HEK293T (cell line): ENCODE measurements around the gene STAB2.

Experiments used
- CTCF ChIA-PET: fragments of 350-600 bp; formaldehyde crosslinking; extraction: SDS; loops from one replicate; lab custom pipeline; 2021; ENCODE audit warnings: antibody characterized with exemption, inconsistent platforms; lab: Yijun Ruan, JAX
- POLR2A ChIA-PET: fragments of 350-600 bp; formaldehyde crosslinking; extraction: SDS; loops from one replicate; lab custom pipeline; 2020; ENCODE audit warnings: antibody characterized with exemption, inconsistent platforms; lab: Yijun Ruan, JAX
- DNase-seq: peaks from one replicate; pipeline ENCODE4 v3.0.0; 2012; ENCODE audit warnings: mixed read lengths; ENCODE audit errors: extremely low spot score
- ARNT ChIP-seq: fragments of 450-650 bp; IDR thresholded peaks from 2 replicates; pipeline ENCODE4 v1.6.1; 2017; ENCODE audit warnings: mild to moderate bottlenecking
- BHLHE40 ChIP-seq: fragments of 450-650 bp; IDR thresholded peaks from 2 replicates; pipeline ENCODE4 v1.6.1; 2016; ENCODE audit warnings: mild to moderate bottlenecking, moderate library complexity, borderline replicate concordance
- CTBP1 ChIP-seq: fragments of 450-650 bp; IDR thresholded peaks from 2 replicates; pipeline ENCODE4 v1.6.1; 2016; ENCODE audit warnings: borderline replicate concordance
- ELF4 ChIP-seq: fragments of 450-650 bp; IDR thresholded peaks from 2 replicates; pipeline ENCODE4 v1.6.1; 2017; ENCODE audit warnings: antibody characterized with exemption
- FOXA1 ChIP-seq: fragments of 450-650 bp; IDR thresholded peaks from 2 replicates; pipeline ENCODE4 v1.6.1; 2016; ENCODE audit warnings: mild to moderate bottlenecking
- FOXK2 ChIP-seq: fragments of 450-650 bp; IDR thresholded peaks from 2 replicates; pipeline ENCODE4 v1.6.1; 2016; ENCODE audit warnings: mild to moderate bottlenecking
- FOXM1 ChIP-seq: fragments of 450-650 bp; IDR thresholded peaks from 2 replicates; pipeline ENCODE4 v1.6.1; 2017; ENCODE audit warnings: mild to moderate bottlenecking, borderline replicate concordance
- HDGF ChIP-seq: fragments of 450-650 bp; IDR thresholded peaks from 2 replicates; pipeline ENCODE4 v1.6.1; 2017; ENCODE audit warnings: antibody characterized with exemption, borderline replicate concordance
- L3MBTL2 ChIP-seq: fragments of 450-650 bp; conservative IDR thresholded peaks from 2 replicates; pipeline ENCODE4 v1.6.1; 2016; ENCODE audit warnings: mild to moderate bottlenecking
- LEF1 ChIP-seq: fragments of 450-650 bp; IDR thresholded peaks from 2 replicates; pipeline ENCODE4 v1.6.1; 2017; ENCODE audit warnings: mild to moderate bottlenecking, borderline replicate concordance
- NFRKB ChIP-seq: fragments of 450-650 bp; IDR thresholded peaks from 2 replicates; pipeline ENCODE4 v1.6.1; 2016; ENCODE audit warnings: mild to moderate bottlenecking, moderate library complexity
- PKNOX1 ChIP-seq: fragments of 450-650 bp; IDR thresholded peaks from 2 replicates; pipeline ENCODE4 v1.6.1; 2016
- SP1 ChIP-seq: fragments of 450-650 bp; IDR thresholded peaks from 2 replicates; pipeline ENCODE4 v1.6.1; 2017
- SUZ12 ChIP-seq: fragments of 450-650 bp; IDR thresholded peaks from 2 replicates; pipeline ENCODE4 v1.6.1; 2016; ENCODE audit warnings: mild to moderate bottlenecking
- TARDBP ChIP-seq: fragments of 450-650 bp; IDR thresholded peaks from 2 replicates; pipeline ENCODE4 v1.6.1; 2016
- ZNF384 ChIP-seq: fragments of 450-650 bp; IDR thresholded peaks from 2 replicates; pipeline ENCODE4 v1.6.1; 2016

STAB2 gene

GRCh38 chr12:103748875-103749274 lies 161.8 kb downstream of the STAB2 start:
- ChIA-PET CTCF (no interaction called here), POLR2A (no interaction called here)
- TF ChIP-seq NFRKB (no peak), FOXM1 (no peak), PKNOX1 (no peak), ZNF384 (no peak), ELF4 (no peak), FOXA1 (no peak), SUZ12 (no peak), L3MBTL2 (no peak), FOXK2 (no peak), LEF1 (no peak), SP1 (no peak)
- DNase-seq = no peak

- peak; percentile 31 for DNase-seq
- no peak for TF ChIP-seq ARNT
- no peak for TF ChIP-seq HDGF
- TF ChIP-seq FOXK2 = no peak
- TF ChIP-seq LEF1 = no peak
- TF ChIP-seq ELF4 = no peak
- TF ChIP-seq TARDBP = no peak
- TF ChIP-seq SP1 = no peak
- no peak for TF ChIP-seq NFRKB
- TF ChIP-seq CTBP1 = no peak
- TF ChIP-seq FOXA1 = no peak
- TF ChIP-seq BHLHE40 = no peak
- no peak for TF ChIP-seq PKNOX1
- CTCF ChIA-PET = interaction anchor here (0.5 to 1.1 kb wide), 2 partner anchors 8 to 70 kb away, joined by 3 to 4 read pairs; no protein-coding TSS in a partner anchor
- POLR2A ChIA-PET = no interaction called here
Measured at GRCh38 chr12:103751171-103751570, 164.1 kb downstream of the STAB2 start.

- no peak for DNase-seq
- TF ChIP-seq HDGF (no peak), NFRKB (no peak), ZNF384 (no peak), PKNOX1 (no peak), BHLHE40 (no peak), ARNT (no peak), L3MBTL2 (no peak), FOXK2 (no peak), ELF4 (no peak), LEF1 (no peak), FOXM1 (no peak), CTBP1 (no peak), SP1 (no peak), FOXA1 (no peak), TARDBP (no peak), SUZ12 (no peak)
- POLR2A ChIA-PET = no interaction called here
- CTCF ChIA-PET = interaction anchor here (1.1 kb wide), 1 partner anchor 9 kb away, joined by 3 read pairs; no protein-coding TSS in a partner anchor
Measured at GRCh38 chr12:103751600-103751999, 164.5 kb downstream of the STAB2 start.

- no peak for DNase-seq
- ChIA-PET CTCF (no interaction called here), POLR2A (no interaction called here)
- no peak for TF ChIP-seq FOXK2
- no peak for TF ChIP-seq ARNT
- no peak for TF ChIP-seq HDGF
- no peak for TF ChIP-seq SP1
- TF ChIP-seq L3MBTL2 = no peak
- TF ChIP-seq FOXA1 = no peak
- TF ChIP-seq LEF1 = no peak
- TF ChIP-seq ELF4 = no peak
- no peak for TF ChIP-seq NFRKB
- no peak for TF ChIP-seq FOXM1
- no peak for TF ChIP-seq SUZ12
Measured at GRCh38 chr12:103755425-103755824, 168.4 kb downstream of the STAB2 start.

GRCh38 chr12:103756443-103756842 lies 169.4 kb downstream of the STAB2 start:
- no peak for TF ChIP-seq L3MBTL2
- TF ChIP-seq CTBP1 = no peak
- no peak for TF ChIP-seq TARDBP
- TF ChIP-seq HDGF = no peak
- no peak for TF ChIP-seq FOXA1
- TF ChIP-seq SP1 = no peak
- no peak for TF ChIP-seq FOXM1
- TF ChIP-seq BHLHE40 = no peak
- TF ChIP-seq ELF4 = no peak
- no peak for TF ChIP-seq SUZ12
- no peak for TF ChIP-seq ZNF384
- no peak for TF ChIP-seq FOXK2
- TF ChIP-seq LEF1 = no peak
- TF ChIP-seq ARNT = no peak
- TF ChIP-seq PKNOX1 = no peak
- POLR2A ChIA-PET = no interaction called here
- CTCF ChIA-PET = interaction anchor here (0.6 kb wide), 1 partner anchor 582 kb away, joined by 4 read pairs; no protein-coding TSS in a partner anchor
- DNase-seq = no peak
